ENCODE results near the gene ZNF689. TPM values are rescaled to one million over a fixed set of nuclear protein-coding genes. Genes with fewer than 3 reads are reported as not detected.
A peak's percentile ranks its signal among the peaks of the same experiment; 100 is the strongest.

ZNF689 gene
- total and polyA plus RNA-seq, 2 of the 13 experiments (the other 11 are each of a cell fraction or from before 2014, with no cell fraction given), result 9.7 to 19.5 TPM

DNA sequence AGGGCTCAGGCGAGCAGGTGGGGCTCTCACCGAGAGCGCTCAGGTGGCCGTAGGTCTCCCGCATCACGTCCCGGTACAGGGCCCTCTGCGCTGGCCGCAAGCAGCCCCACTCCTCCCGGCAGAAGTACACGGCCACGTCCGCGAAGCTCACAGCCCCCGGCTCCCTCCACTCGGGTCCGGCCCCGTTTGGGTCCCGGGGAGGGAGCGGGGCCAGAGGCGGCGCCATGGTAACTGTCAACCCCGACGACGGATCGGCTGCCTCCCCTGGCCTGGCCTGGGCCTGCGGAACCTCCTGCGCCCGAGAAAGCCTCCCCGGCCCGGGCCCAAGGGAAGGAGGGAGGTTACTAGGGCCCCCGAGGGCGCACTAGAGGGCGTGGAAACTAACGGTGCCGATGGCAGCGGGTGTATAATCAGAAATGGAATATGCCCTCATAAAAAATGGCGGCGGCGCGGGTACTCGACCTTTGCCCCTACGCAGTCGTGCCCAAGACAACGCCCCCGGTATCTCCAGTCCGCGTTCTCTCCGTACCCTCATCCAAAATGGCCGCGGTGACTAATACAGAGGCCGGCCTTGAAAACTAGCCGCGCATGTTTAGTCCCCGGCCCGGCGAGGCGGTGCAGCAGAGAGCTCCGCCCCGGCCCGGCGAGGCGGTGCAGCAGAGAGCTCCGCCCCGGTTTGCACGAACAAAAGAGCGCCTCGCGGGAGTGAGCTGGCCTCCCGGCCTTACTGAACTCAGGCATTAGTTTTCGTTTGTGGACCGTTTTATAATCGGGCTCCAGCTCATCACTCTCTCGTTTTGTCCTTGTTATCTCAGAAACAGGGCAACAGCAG lies 52.0 kb downstream of the ZNF689 start, which contains the start of gene ZNF764 (continued):
- TF ChIP-seq, protein P1, sequence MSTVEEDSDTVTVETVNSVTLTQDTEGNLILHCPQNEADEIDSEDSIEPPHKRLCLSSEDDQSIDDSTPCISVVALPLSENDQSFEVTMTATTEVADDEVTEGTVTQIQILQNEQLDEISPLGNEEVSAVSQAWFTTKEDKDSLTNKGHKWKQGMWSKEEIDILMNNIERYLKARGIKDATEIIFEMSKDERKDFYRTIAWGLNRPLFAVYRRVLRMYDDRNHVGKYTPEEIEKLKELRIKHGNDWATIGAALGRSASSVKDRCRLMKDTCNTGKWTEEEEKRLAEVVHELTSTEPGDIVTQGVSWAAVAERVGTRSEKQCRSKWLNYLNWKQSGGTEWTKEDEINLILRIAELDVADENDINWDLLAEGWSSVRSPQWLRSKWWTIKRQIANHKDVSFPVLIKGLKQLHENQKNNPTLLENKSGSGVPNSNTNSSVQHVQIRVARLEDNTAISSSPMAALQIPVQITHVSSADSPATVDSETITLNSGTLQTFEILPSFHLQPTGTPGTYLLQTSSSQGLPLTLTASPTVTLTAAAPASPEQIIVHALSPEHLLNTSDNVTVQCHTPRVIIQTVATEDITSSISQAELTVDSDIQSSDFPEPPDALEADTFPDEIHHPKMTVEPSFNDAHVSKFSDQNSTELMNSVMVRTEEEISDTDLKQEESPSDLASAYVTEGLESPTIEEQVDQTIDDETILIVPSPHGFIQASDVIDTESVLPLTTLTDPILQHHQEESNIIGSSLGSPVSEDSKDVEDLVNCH (CRISPR knock-in tag; IDR thresholded peaks at IDR 0.05), result no peak
- no peak; the same call in 1 of the 2 replicates for TF ChIP-seq ZNF614 (CRISPR knock-in tag; IDR thresholded peaks at IDR 0.05; ENCODE audit: borderline replicate concordance)
- TF ChIP-seq HIC2 (CRISPR knock-in tag; IDR thresholded peaks at IDR 0.05; ENCODE audit: low read depth), result peak; percentile 86; the same call in 1 of the 2 replicates
- TF ChIP-seq SYNCRIP (IDR thresholded peaks at IDR 0.05; ENCODE audit: insufficient read depth, low read depth, low read length), result no peak
- peak; percentile 59 for TF ChIP-seq FOXP4 (CRISPR knock-in tag; IDR thresholded peaks at IDR 0.05)
- 0 out of 2 replicates have a peak, but pooled peaks have one; percentile 6 for TF ChIP-seq ZNF143 (CRISPR knock-in tag; IDR thresholded peaks at IDR 0.05)
- TF ChIP-seq ZNF792 (CRISPR knock-in tag; IDR thresholded peaks at IDR 0.05), result peak; percentile 20; the same call in 1 of the 2 replicates
- TF ChIP-seq ZBTB20 (CRISPR knock-in tag; IDR thresholded peaks at IDR 0.05; ENCODE audit: borderline replicate concordance, low read depth), result peak; percentile 91; the same call in 1 of the 2 replicates
- 0 out of 2 replicates have a peak, but pooled peaks have one; percentile 25 for TF ChIP-seq ZSCAN25 (CRISPR knock-in tag; IDR thresholded peaks at IDR 0.05)
- peak; percentile 67; the same call in 1 of the 2 replicates for TF ChIP-seq SMYD3 (CRISPR knock-in tag; IDR thresholded peaks at IDR 0.05)
- TF ChIP-seq SATB2 (CRISPR knock-in tag; IDR thresholded peaks at IDR 0.05), result no peak
- TF ChIP-seq ZNF282 (IDR thresholded peaks at IDR 0.05; ENCODE audit: partially characterized antibody), result no peak
- TF ChIP-seq ISX (CRISPR knock-in tag; conservative IDR thresholded peaks at IDR 0.05), result peak; percentile 18; the same call in 1 of the 2 replicates
- peak; percentile 55 for TF ChIP-seq ZNF878 (CRISPR knock-in tag; IDR thresholded peaks at IDR 0.05)
- TF ChIP-seq, protein P2, sequence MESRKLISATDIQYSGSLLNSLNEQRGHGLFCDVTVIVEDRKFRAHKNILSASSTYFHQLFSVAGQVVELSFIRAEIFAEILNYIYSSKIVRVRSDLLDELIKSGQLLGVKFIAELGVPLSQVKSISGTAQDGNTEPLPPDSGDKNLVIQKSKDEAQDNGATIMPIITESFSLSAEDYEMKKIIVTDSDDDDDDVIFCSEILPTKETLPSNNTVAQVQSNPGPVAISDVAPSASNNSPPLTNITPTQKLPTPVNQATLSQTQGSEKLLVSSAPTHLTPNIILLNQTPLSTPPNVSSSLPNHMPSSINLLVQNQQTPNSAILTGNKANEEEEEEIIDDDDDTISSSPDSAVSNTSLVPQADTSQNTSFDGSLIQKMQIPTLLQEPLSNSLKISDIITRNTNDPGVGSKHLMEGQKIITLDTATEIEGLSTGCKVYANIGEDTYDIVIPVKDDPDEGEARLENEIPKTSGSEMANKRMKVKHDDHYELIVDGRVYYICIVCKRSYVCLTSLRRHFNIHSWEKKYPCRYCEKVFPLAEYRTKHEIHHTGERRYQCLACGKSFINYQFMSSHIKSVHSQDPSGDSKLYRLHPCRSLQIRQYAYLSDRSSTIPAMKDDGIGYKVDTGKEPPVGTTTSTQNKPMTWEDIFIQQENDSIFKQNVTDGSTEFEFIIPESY (CRISPR knock-in tag; IDR thresholded peaks at IDR 0.05), result no peak; the same call in 1 of the 2 replicates
- peak; percentile 99 for TF ChIP-seq GMEB1 (CRISPR knock-in tag; IDR thresholded peaks at IDR 0.05; ENCODE audit: borderline replicate concordance)

All from HepG2 (cell line).